GM12874 (cell line): ENCODE data around the gene TSEN15.

Experiments
- CTCF ChIP-seq: IDR thresholded peaks from 2 replicates; pipeline ENCODE4 v1.5.1; 2011; ENCODE audit warnings: low read depth, mild to moderate bottlenecking, control low read depth, low read length, moderate library complexity; ENCODE audit not compliant: insufficient read depth

The TSEN15 gene

GRCh38 chr1:184060316-184060715 is 8.8 kb downstream of the TSEN15 start:
- TF ChIP-seq CTCF = no peak

- TF ChIP-seq CTCF = no peak
Measured at GRCh38 chr1:184061396-184062003, 10.0 kb downstream of the TSEN15 start.

GRCh38 chr1:184062640-184063286 is 11.2 kb downstream of the TSEN15 start:
- TF ChIP-seq CTCF = no peak

GRCh38 chr1:184065559-184065958 is 14.0 kb downstream of the TSEN15 start:
- no peak for TF ChIP-seq CTCF

GRCh38 chr1:184068354-184068753 is 16.8 kb downstream of the TSEN15 start:
- no peak for TF ChIP-seq CTCF

- no peak for TF ChIP-seq CTCF
Measured at GRCh38 chr1:184069675-184070074, 18.1 kb downstream of the TSEN15 start.

- no peak for TF ChIP-seq CTCF
Measured at GRCh38 chr1:184072376-184072775, 20.8 kb downstream of the TSEN15 start.

GRCh38 chr1:184074383-184074782 is 22.9 kb downstream of the TSEN15 start:
- no peak for TF ChIP-seq CTCF
